Occipital lobe (tissue), 2 donors: ENCODE results near the gene MAP7D2. TPM values are rescaled to one million over a fixed set of nuclear protein-coding genes. Genes with fewer than 3 reads are reported as not detected.

Experiments used
- DNase-seq: peaks from one replicate; lab custom pipeline; 2025; lab: John Stamatoyannopoulos, UW
- total RNA-seq: library from RNA; depleted of rRNA; stranded (reverse); fragments of >200 nt; gene quantifications from one replicate; pipeline ENCODE4 v1.2.3, GENCODE V29; 2014

MAP7D2 gene
- total RNA-seq, 1 donor from 2014 or later: 7.6 TPM

GRCh38 chrX:20116087-20116576 is 575 bp downstream of the MAP7D2 start:
- no peak for DNase-seq

DNA sequence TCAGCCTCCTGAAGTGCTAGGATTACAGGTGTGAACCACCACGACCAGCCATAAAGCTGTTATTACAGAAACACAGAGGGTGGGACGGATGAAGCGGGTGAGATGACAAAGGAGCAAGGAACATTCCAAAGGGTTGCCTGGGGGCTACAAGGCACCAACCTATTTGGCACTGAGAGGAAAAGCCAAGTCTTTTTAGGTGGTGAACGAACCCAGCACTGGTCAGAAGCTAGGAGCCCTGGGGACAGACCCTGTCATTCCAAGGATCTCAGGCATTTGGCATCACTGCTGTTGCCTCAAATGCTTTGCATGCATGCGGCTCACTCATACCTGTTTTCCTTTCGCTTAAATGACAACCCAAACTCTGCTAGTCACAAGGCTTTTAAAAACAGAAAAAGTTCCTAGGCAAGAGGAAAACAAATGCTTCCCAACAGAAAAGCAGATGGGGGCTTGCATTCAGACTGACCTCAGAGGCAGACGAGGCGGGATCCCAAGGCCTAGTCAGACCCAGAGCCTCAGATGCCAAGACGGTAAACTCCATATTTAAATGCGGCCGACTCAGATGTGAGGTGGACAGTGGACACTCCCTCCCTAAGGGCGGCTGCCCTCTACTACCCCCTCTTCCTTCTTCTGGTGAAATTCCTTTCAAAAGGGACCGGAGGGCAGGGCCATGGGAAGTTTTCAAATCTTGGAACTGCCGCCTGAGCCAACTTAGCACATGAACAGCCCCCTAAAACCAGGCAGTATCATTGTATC is 4.5 kb downstream of the MAP7D2 start:
- DNase-seq: no peak

DNA sequence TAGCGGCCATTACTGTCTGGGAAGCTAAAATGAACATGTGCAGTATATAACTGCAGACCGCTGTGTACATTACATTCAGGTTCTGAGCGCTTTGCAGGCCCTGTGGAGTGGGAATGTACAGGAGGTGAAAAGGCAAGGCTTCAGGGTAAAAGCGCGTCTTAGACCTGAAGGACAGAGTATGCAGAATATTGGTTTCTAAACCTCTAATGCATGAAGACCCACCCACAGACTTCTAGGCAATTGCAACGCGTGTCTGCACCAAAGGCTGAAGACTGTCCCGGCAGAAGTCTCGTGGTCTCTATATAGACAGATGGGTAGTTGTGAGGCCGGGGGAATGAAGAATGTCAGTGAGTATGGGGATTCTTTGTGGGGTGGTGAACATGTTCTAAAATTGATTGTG is 5.4 kb downstream of the MAP7D2 start:
- DNase-seq: no peak

GRCh38 chrX:20101934-20102581 is 14.6 kb downstream of the MAP7D2 start:
- DNase-seq: no peak

- no peak for DNase-seq
Measured at GRCh38 chrX:20091499-20091898, 25.2 kb downstream of the MAP7D2 start.

- DNase-seq: no peak
Measured at GRCh38 chrX:20089845-20090244, 26.9 kb downstream of the MAP7D2 start.

DNA sequence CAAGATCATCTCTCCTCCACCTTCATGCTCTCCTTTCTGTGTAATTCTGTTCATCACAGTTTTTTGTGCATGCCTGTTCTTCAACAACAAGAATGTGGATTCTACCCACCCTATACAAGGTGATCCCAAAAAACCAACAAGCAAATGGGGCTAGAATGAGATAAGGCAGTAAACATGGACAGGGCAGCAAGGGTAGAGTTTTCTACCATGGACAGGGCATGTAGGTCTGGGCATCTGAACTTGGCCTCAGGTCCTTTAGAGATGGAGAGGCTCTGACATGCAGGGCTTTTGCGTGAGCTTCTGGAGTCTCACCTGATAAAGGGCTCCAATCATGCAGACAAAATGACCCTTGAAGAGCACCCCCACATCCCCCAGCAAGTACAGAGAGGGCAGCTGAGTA is 36.4 kb downstream of the MAP7D2 start:
- no peak for DNase-seq

DNA sequence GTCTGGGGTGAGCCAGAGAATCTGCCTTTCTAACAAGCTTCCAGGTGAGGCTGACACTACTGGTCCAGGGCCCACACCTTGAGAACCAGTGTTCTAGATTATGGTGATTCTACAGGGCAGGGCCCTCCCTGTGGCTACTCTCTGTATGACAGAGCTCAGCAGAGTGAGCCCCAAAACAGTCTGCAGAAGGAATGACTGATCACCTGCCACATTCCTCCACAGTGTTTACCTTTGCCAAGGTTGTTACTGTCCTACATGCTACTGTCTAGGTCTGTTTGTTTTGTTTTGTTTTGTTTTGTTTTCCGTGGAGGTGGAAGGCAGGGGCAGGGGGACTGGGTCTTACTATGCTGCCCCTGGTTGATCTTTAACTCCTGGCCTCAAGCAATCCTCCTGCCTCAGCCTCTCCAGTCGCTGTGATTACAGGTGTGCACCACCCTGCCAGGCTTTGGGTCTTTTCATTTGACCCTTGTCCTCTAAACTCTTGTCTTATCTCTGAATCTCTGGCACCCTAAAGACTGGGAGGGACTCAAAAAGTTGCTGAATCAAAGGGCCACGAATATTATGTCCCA is 45.1 kb downstream of the MAP7D2 start:
- no peak for DNase-seq

DNA sequence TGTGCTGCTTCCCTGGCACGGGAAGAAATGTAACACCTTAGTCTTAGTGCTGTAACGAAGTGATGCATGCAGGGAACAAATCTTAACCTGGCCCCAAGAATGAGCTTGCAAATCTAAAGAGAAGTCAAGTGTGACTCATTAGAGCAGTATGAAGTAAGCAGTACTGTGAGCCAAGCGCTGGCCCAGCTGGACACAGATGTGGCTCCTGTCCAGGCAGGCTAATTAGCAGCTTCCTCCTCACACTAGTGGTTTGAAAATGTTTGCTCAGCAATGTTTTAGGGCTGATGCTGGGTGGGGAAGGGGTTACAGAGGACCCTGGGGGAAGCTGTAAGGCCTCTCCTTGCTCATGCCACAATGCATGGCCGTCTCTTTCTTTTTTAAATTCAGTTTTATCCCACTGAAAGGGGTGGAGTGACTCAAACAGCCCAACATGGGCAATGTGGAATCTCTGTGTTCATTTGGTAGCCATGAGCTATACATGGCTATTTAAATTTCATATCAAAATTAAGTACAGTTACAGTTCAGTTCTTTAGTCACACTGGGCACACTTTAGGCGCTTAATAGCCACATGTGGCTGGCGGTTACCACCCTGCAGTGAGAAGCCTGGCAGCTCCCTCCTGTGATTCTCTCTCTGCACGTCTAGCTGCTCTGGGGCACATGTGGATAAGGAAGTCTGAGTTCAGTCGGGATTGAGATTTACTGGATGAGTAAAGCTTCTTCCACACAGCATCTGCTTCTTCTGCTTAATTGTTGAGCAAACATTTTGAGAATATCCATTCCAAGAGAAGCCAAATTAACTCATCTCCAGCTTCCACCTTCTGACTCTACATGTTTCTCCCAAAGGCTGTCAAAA is 48.8 kb downstream of the MAP7D2 start:
- peak; percentile 1 for DNase-seq

- DNase-seq: no peak
Measured at GRCh38 chrX:20066968-20067708, 49.6 kb downstream of the MAP7D2 start.

DNA sequence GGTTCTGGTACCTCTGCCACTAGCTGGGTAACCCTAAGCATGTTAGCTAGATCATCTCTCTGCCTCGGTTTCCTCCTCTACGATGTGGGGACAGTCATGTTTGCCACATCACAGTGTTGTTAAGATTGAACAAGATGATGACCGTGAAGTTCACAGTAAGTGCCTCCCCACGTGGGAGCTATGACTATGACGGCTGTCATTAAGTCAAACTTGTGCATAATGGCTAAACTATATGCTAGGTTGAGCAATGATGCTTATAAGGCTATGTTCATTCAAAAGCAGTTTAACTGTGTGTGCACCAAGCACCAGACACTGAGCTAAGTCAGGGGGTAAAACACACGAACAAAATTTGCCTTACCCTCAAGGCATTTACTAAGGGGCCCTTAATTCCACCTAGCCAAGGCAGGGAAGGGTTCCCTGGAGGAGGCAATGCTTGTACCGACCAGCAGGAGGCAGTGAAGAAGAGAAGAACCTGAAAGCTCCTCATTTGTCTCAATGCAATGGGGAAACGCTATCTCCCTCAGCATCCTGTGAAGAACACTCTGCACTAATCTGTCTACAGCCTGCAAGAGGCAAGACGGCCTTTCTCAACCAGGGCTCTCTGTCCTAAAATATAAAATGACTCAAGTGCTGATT is 52.9 kb downstream of the MAP7D2 start:
- no peak for DNase-seq

DNA sequence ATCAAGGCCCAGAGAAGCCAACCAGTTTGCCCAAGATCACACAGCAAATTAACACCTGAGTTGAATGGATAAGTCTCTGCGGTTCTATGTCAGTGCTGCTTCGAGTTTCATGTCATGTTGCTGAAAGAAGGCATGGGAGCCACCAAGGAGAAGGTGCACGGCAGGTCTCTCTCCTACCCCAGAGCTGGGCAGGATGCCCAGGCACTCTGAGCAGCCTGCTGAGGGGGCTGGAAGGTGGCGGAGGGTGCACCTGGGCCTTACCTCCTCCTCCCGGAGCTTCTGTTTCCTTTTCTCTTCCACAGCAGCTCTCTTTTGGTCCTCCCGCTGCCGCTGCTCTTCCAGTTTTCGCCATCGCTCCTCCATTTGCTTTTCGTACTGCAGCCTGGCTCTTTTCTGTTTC is 53.6 kb downstream of the MAP7D2 start:
- DNase-seq: no peak

GRCh38 chrX:20061855-20062254 is 54.9 kb downstream of the MAP7D2 start:
- no peak for DNase-seq

DNA sequence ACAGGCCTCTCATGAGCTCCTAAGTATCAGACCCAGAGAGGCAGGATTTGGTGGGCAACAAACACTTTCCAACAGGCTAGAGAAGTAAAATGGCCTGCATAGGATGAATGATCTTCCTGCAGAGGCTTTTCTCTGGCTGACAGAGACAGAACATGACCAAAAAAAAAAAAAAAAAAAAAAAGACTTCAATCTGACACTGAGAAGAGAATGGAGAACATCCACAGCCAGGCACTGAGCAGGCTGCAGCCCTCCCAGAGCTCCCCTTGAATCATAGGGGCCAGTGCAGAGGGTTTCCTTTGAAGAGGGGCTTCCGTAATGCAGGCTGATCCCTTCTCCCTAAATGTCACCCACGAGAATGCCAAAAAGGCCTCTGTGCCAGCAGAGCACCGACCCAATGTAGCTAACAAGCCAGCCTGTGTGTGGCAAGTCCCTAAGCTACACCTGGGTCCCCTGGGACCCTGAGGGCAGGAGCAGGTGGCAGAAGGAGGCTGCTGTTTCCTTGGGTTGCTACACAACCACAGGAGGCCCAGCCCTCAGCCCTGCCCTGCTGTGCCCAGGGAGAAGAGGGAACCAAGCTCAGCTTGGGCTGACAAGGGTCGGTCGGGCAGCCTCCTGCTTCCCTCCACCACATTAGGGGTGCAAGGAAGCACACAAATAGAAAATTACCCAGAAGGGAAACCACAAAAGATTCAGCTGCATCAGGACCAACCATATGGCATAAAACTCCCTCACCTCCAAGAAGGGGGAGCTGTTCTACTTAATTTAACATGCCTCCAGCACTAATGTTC is 55.6 kb downstream of the MAP7D2 start:
- no peak for DNase-seq

DNA sequence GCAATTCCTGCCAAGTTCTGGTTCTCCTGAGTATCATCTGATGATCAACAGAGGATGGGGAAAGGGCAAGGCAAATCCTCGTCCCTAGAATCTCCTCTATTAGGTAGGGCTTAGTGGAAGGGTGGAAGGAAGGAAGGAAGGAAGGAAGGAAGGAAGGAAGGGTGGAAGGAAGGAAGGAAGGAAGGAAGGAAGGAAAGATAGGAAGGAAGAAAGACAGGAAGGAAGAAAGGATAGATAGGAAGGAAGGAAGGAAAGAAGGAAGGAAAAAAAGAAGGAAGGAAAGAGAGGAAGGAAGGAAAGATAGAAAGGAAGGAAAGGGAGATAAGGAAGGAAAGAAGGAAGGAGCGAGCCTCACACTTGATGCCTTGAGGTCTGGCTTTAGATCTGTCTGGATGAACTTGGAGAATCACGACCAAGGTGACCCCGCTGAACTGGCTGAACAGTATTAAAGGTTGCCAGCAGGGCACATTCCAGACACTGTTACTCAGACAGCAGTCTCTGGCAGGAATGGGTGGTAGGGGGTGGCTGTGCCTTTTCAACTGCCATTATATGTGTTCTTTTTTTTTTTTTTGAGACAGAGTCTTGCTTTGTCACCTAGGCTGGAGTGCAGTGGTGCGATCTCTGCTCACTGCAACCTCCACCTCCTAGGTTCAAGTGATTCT is 57.1 kb downstream of the MAP7D2 start:
- DNase-seq: no peak

- no peak for DNase-seq
Measured at GRCh38 chrX:20057479-20057878, 59.2 kb downstream of the MAP7D2 start.

- DNase-seq: peak; percentile 38
Measured at GRCh38 chrX:20056704-20057103, 60.0 kb downstream of the MAP7D2 start.

- DNase-seq: no peak
Measured at GRCh38 chrX:20053537-20053936, 63.2 kb downstream of the MAP7D2 start.

- DNase-seq: no peak
Measured at GRCh38 chrX:20046864-20047263, 69.8 kb downstream of the MAP7D2 start.
